Measurements from ENCODE around the gene UBALD1.

The UBALD1 gene

GRCh38 chr16:4659363-4660353 lies 45.0 kb upstream of the UBALD1 start:
- DNase-seq (ENCODE audit: low spot score): no peak
- no peak for TF ChIP-seq CTCF (conservative IDR thresholded peaks at IDR 0.05; ENCODE audit: low read depth)
- POLR2A ChIA-PET (ENCODE audit: low non-redundant PET): no interaction called here
- peak overlapping the region; percentile 81 for H3K27ac ChIP-seq
- CTCF ChIA-PET: interaction anchor here (0.6 kb wide), 1 partner anchor 16 kb away, joined by 3 read pairs; no protein-coding TSS in a partner anchor

GRCh38 chr16:4656695-4657686 lies 42.3 kb upstream of the UBALD1 start:
- no peak overlapping the region for H3K27ac ChIP-seq
- TF ChIP-seq CTCF (conservative IDR thresholded peaks at IDR 0.05; ENCODE audit: low read depth): no peak
- ChIA-PET POLR2A (ENCODE audit: low non-redundant PET) (no interaction called here), CTCF (no interaction called here)
- no peak for DNase-seq (ENCODE audit: low spot score)

- no peak for TF ChIP-seq CTCF (conservative IDR thresholded peaks at IDR 0.05; ENCODE audit: low read depth)
- no peak for DNase-seq (ENCODE audit: low spot score)
- POLR2A ChIA-PET (ENCODE audit: low non-redundant PET): no interaction called here
- CTCF ChIA-PET: no interaction called here
- H3K27ac ChIP-seq: no peak overlapping the region
These were observed 41.5 kb upstream of the UBALD1 start for GRCh38 chr16:4656221-4656620.

GRCh38 chr16:4655801-4656200 lies 41.1 kb upstream of the UBALD1 start:
- no peak for TF ChIP-seq CTCF (conservative IDR thresholded peaks at IDR 0.05; ENCODE audit: low read depth)
- POLR2A ChIA-PET (ENCODE audit: low non-redundant PET): no interaction called here
- DNase-seq (ENCODE audit: low spot score): no peak
- no peak overlapping the region for H3K27ac ChIP-seq
- CTCF ChIA-PET: no interaction called here

GRCh38 chr16:4654964-4655590 lies 40.4 kb upstream of the UBALD1 start:
- POLR2A ChIA-PET (ENCODE audit: low non-redundant PET): interaction anchor here (0.5 kb wide), 1 partner anchor 167 kb away, joined by 5 read pairs; no protein-coding TSS in a partner anchor
- CTCF ChIA-PET: no interaction called here
- no peak for TF ChIP-seq CTCF (conservative IDR thresholded peaks at IDR 0.05; ENCODE audit: low read depth)
- DNase-seq (ENCODE audit: low spot score): no peak
- peak overlapping the region; percentile 51; the same call in 1 of the 2 replicates for H3K27ac ChIP-seq

Data from RWPE1 (cell line).